Measurements from ENCODE around the gene FAM174C. TPM values are rescaled to one million over a fixed set of nuclear protein-coding genes. Genes with fewer than 3 reads are reported as not detected.

Gene FAM174C
- total and polyA plus RNA-seq, 8 donors: 6.2 to 240 (median 78.1) TPM

DNA sequence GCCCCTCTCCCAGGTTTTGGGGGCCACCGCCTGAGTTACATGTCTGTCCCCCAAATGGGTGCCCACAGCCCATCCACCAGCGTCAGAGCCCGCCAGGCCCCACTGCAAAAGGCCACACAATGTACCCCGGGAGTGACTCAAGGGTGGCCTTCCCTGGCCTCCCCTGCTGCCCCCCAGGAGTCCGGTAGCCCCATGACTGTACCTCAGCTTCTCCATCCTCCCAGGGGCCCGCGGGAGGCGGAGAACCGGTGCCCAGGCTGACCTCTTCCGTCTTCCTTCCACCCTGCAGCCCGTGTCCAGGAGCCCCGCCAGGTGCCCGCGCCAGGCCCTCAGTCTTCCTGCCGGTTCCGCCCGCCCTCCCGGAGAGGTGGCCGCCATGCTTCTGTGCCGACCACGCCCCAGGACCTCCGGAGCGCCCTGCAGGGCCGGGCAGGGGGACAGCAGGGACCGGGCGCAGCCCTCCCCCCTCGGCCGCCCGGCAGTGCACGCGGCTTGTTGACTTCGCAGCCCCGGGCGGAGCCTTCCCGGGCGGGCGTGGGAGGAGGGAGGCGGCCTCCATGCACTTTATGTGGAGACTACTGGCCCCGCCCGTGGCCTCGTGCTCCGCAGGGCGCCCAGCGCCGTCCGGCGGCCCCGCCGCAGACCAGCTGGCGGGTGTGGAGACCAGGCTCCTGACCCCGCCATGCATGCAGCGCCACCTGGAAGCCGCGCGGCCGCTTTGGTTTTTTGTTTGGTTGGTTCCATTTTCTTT is 47.9 kb upstream of the FAM174C start:
- intact Hi-C loops (cut with DNase I; ENCODE audit: low total_unique reads): no loop called here
- peaks cover 22 to 49% (median 43%) of the 10 kb centered on the region in 4 donors for H3K4me1 ChIP-seq
- 37 to 66% (median 55%) methylated on average over 39 to 56 of the region's 56 CpGs for WGBS, 5 donors
- no peak overlapping the region for H3K4me3 ChIP-seq
- H3K36me3 ChIP-seq: peaks cover 34 to 60% (median 60%) of the 10 kb centered on the region in 4 donors
- TF ChIP-seq, protein P1, sequence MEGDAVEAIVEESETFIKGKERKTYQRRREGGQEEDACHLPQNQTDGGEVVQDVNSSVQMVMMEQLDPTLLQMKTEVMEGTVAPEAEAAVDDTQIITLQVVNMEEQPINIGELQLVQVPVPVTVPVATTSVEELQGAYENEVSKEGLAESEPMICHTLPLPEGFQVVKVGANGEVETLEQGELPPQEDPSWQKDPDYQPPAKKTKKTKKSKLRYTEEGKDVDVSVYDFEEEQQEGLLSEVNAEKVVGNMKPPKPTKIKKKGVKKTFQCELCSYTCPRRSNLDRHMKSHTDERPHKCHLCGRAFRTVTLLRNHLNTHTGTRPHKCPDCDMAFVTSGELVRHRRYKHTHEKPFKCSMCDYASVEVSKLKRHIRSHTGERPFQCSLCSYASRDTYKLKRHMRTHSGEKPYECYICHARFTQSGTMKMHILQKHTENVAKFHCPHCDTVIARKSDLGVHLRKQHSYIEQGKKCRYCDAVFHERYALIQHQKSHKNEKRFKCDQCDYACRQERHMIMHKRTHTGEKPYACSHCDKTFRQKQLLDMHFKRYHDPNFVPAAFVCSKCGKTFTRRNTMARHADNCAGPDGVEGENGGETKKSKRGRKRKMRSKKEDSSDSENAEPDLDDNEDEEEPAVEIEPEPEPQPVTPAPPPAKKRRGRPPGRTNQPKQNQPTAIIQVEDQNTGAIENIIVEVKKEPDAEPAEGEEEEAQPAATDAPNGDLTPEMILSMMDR (IDR thresholded peaks at IDR 0.05): peak in 1 of 7 experiments; percentile 9
- TF ChIP-seq POLR2A (IDR thresholded peaks at IDR 0.05) (no peak), POLR2AphosphoS5 (IDR thresholded peaks at IDR 0.05) (peak in 1 of 3 donors; percentile 61), EP300 (IDR thresholded peaks at IDR 0.05) (no peak)
- peak overlapping the region in 4 of 5 donors; percentile 43 to 63 (median 50) for H3K27ac ChIP-seq
- H3K9me3 ChIP-seq: no peaks in the 10 kb centered on the region
- no peaks in the 10 kb centered on the region for H3K27me3 ChIP-seq
- peak; percentile 77 to 83 for DNase-seq

GRCh38 chr19:1228161-1228957 is 47.0 kb upstream of the FAM174C start:
- no peaks in the 10 kb centered on the region for H3K27me3 ChIP-seq
- no peak for DNase-seq
- no peak overlapping the region for H3K4me3 ChIP-seq
- TF ChIP-seq EP300 (IDR thresholded peaks at IDR 0.05) (no peak), POLR2A (IDR thresholded peaks at IDR 0.05) (no peak), POLR2AphosphoS5 (IDR thresholded peaks at IDR 0.05) (no peak)
- TF ChIP-seq, protein P1 (IDR thresholded peaks at IDR 0.05): no peak
- H3K36me3 ChIP-seq: peaks cover 26 to 51% (median 51%) of the 10 kb centered on the region in 4 donors
- WGBS, 5 donors: 95 to 97% (median 96%) methylated on average over 66 to 100 of the region's 100 CpGs
- H3K9me3 ChIP-seq: no peaks in the 10 kb centered on the region
- peak overlapping the region in 1 of 5 donors; percentile 63 for H3K27ac ChIP-seq
- intact Hi-C loops (cut with DNase I; ENCODE audit: low total_unique reads): no loop called here
- H3K4me1 ChIP-seq: peaks cover 26 to 49% (median 43%) of the 10 kb centered on the region in 4 donors

GRCh38 chr19:1229056-1229923 is 46.0 kb upstream of the FAM174C start:
- H3K4me1 ChIP-seq: peaks cover 30 to 55% (median 46%) of the 10 kb centered on the region in 4 donors
- no peak for TF ChIP-seq POLR2AphosphoS5 (IDR thresholded peaks at IDR 0.05)
- no peaks in the 10 kb centered on the region for H3K27me3 ChIP-seq
- H3K9me3 ChIP-seq: no peaks in the 10 kb centered on the region
- DNase-seq: no peak
- H3K27ac ChIP-seq: no peak overlapping the region
- H3K36me3 ChIP-seq: peaks cover 20 to 42% (median 42%) of the 10 kb centered on the region in 4 donors
- intact Hi-C loops (cut with DNase I; ENCODE audit: low total_unique reads): no loop called here
- H3K4me3 ChIP-seq: no peak overlapping the region
- WGBS, 5 donors: 89 to 97% (median 93%) methylated on average over 33 to 158 of the region's 158 CpGs

- peaks cover 20 to 38% (median 33%) of the 10 kb centered on the region in 4 donors for H3K36me3 ChIP-seq
- TF ChIP-seq EP300 (IDR thresholded peaks at IDR 0.05): no peak
- TF ChIP-seq POLR2AphosphoS5 (IDR thresholded peaks at IDR 0.05): no peak
- TF ChIP-seq, protein P1 (IDR thresholded peaks at IDR 0.05): no peak
- TF ChIP-seq POLR2A (IDR thresholded peaks at IDR 0.05): no peak
- no peak for DNase-seq
- intact Hi-C loops (cut with DNase I; ENCODE audit: low total_unique reads): no loop called here
- WGBS, 5 donors: 72 to 86% (median 76%) methylated on average over 37 to 61 of the region's 61 CpGs; no CpG with 5 or more reads in 1 of the 5 donors
- peaks cover 0 to under 1% (median 0%) of the 10 kb centered on the region in 3 donors for H3K27me3 ChIP-seq
- no peaks in the 10 kb centered on the region for H3K9me3 ChIP-seq
- peaks cover 30 to 60% (median 48%) of the 10 kb centered on the region in 4 donors for H3K4me1 ChIP-seq
- no peak overlapping the region for H3K27ac ChIP-seq
- no peak overlapping the region for H3K4me3 ChIP-seq
Observed at GRCh38 chr19:1229924-1230782, 45.2 kb upstream of the FAM174C start.
